Measurements from ENCODE around the gene ACSL4.

Gene ACSL4

GRCh38 chrX:109614951-109615350 is 118.1 kb downstream of the ACSL4 start:
- DNase-seq (ENCODE audit: low read depth in 2 of 2), result no peak

GRCh38 chrX:109601486-109601885 is 131.6 kb downstream of the ACSL4 start:
- DNase-seq (ENCODE audit: low read depth in 2 of 2), result no peak

- DNase-seq (ENCODE audit: low read depth in 2 of 2), result no peak
These were observed 132.8 kb downstream of the ACSL4 start for GRCh38 chrX:109600237-109600651.

GRCh38 chrX:109596015-109596414 is 137.0 kb downstream of the ACSL4 start:
- DNase-seq (ENCODE audit: low read depth in 2 of 2), result no peak
